ENCODE results near the gene PDE4D. TPM values are rescaled to one million over a fixed set of nuclear protein-coding genes. Genes with fewer than 3 reads are reported as not detected.

The PDE4D gene
- total and polyA plus RNA-seq, 3 donors from 2014 or later = 7.8 to 13.9 (median 8.7) TPM

DNA sequence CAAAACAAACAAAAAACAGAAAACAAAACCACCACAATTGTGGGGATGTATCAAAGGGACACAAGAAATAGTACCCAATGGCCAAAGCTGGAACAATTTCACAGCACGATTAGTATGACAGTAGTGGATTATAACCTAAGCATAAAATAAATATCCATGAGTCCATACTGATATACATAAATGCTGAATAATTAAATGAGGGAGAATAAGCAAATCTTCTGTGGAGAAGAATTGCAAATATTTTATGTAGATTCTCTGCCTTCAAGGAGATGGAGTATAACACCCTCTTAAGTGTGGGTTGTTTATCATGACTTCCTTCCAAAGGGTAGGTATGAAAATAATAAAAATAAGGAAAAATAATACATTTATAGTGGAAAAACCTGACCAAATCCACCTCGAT lies 325.4 kb downstream of the PDE4D start:
- Histone ChIP-seq H3K4me3 (no peak overlapping the region), H3K27ac (no peak overlapping the region), H3K9me3 (no peaks in the 10 kb centered on the region), H3K4me1 (no peaks in the 10 kb centered on the region), H3K27me3 (no peaks in the 10 kb centered on the region), H3K36me3 (ENCODE audit: low read depth, missing control alignments) (no peaks in the 10 kb centered on the region)
- TF ChIP-seq, protein P1, sequence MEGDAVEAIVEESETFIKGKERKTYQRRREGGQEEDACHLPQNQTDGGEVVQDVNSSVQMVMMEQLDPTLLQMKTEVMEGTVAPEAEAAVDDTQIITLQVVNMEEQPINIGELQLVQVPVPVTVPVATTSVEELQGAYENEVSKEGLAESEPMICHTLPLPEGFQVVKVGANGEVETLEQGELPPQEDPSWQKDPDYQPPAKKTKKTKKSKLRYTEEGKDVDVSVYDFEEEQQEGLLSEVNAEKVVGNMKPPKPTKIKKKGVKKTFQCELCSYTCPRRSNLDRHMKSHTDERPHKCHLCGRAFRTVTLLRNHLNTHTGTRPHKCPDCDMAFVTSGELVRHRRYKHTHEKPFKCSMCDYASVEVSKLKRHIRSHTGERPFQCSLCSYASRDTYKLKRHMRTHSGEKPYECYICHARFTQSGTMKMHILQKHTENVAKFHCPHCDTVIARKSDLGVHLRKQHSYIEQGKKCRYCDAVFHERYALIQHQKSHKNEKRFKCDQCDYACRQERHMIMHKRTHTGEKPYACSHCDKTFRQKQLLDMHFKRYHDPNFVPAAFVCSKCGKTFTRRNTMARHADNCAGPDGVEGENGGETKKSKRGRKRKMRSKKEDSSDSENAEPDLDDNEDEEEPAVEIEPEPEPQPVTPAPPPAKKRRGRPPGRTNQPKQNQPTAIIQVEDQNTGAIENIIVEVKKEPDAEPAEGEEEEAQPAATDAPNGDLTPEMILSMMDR (IDR thresholded peaks at IDR 0.05) = no peak
- TF ChIP-seq POLR2A (IDR thresholded peaks at IDR 0.05) = no peak
- 93 to 98% methylated on average over 2 of the region's 2 CpGs for WGBS, 2 donors
- intact Hi-C loops (cut with DNase I; ENCODE audit: low total_unique reads) = no loop called here
- DNase-seq = no peak

GRCh38 chr5:59565551-59565950 lies 328.0 kb downstream of the PDE4D start:
- Histone ChIP-seq H3K36me3 (ENCODE audit: low read depth, missing control alignments) (no peaks in the 10 kb centered on the region), H3K27me3 (no peaks in the 10 kb centered on the region), H3K27ac (no peak overlapping the region), H3K9me3 (no peaks in the 10 kb centered on the region), H3K4me1 (no peaks in the 10 kb centered on the region), H3K4me3 (no peak overlapping the region)
- intact Hi-C loops (cut with DNase I; ENCODE audit: low total_unique reads) = no loop called here
- 81 to 87% methylated on average over 2 of the region's 2 CpGs for WGBS, 2 donors
- DNase-seq = no peak
- TF ChIP-seq, protein P1 (IDR thresholded peaks at IDR 0.05) = no peak
- TF ChIP-seq POLR2A (IDR thresholded peaks at IDR 0.05) = no peak

DNA sequence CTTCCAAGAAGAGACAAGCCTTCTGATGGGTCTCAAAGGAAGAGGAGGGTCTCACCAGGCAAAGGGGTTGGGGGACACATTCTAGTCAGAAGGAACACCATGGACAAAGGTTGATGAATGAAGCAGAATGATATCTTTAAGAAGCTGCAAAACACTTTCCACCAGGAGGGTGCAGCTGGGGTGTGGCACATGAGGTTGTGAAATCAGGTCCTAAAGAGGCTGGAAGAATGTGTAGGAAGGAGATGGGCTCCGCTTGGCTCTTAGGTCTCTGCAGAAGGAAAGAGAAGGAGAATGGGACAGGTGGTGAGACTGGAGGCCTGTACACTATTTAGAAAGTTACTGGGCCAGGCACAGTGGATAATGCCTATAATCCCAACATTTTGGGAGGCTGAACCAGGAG lies 328.6 kb downstream of the PDE4D start:
- H3K36me3 ChIP-seq (ENCODE audit: low read depth, missing control alignments) = no peaks in the 10 kb centered on the region
- TF ChIP-seq, protein P1 (IDR thresholded peaks at IDR 0.05) = no peak
- no peak for TF ChIP-seq POLR2A (IDR thresholded peaks at IDR 0.05)

GRCh38 chr5:59562756-59563389 lies 330.7 kb downstream of the PDE4D start:
- Histone ChIP-seq H3K4me1 (no peaks in the 10 kb centered on the region), H3K27me3 (no peaks in the 10 kb centered on the region), H3K36me3 (ENCODE audit: low read depth, missing control alignments) (no peaks in the 10 kb centered on the region), H3K27ac (no peak overlapping the region), H3K4me3 (no peak overlapping the region), H3K9me3 (no peaks in the 10 kb centered on the region)
- TF ChIP-seq POLR2A (IDR thresholded peaks at IDR 0.05) = no peak
- TF ChIP-seq, protein P1 (IDR thresholded peaks at IDR 0.05) = no peak
- intact Hi-C loops (cut with DNase I; ENCODE audit: low total_unique reads) = no loop called here
- no peak for DNase-seq
- WGBS, 2 donors = 33 to 34% methylated on average over 3 of the region's 3 CpGs

More for the DNA sequence above, 328.6 kb downstream of the PDE4D start:
- DNase-seq = no peak
- H3K27me3 ChIP-seq = no peaks in the 10 kb centered on the region
- H3K4me3 ChIP-seq = no peak overlapping the region
- intact Hi-C loops (cut with DNase I; ENCODE audit: low total_unique reads) = no loop called here
- no peaks in the 10 kb centered on the region for H3K4me1 ChIP-seq
- H3K9me3 ChIP-seq = no peaks in the 10 kb centered on the region
- 92 to 95% methylated on average over 1 of the region's 1 CpG for WGBS, 2 donors
- no peak overlapping the region for H3K27ac ChIP-seq

DNA sequence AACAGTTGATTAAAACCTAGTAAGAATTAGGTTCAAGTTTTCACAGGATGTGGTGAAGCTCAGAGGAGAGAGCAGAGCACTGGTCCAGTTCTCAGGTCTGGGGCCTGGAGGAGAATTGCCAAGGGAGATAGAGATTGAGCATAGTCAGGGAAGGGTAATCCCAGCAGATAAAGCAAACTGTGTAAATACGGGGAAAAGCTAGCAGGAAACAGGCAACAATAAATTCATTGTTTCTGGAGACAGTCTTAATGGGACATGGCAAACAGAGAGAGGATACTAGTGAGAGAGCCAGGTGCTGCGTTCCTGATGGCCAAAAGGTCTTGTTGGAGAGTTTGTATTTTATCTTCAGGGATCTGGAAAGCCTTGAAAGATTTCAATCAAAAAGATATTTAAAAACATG lies 333.0 kb downstream of the PDE4D start:
- Histone ChIP-seq H3K4me3 (no peak overlapping the region), H3K4me1 (no peaks in the 10 kb centered on the region), H3K9me3 (no peaks in the 10 kb centered on the region), H3K36me3 (ENCODE audit: low read depth, missing control alignments) (no peaks in the 10 kb centered on the region), H3K27ac (no peak overlapping the region), H3K27me3 (no peaks in the 10 kb centered on the region)
- intact Hi-C loops (cut with DNase I; ENCODE audit: low total_unique reads) = no loop called here
- no peak for DNase-seq
- TF ChIP-seq POLR2A (IDR thresholded peaks at IDR 0.05) = no peak
- TF ChIP-seq, protein P1 (IDR thresholded peaks at IDR 0.05) = no peak
- WGBS, 2 donors = 56 to 78% methylated on average over 2 of the region's 2 CpGs
